ENCODE results near the gene BSPRY. TPM values are rescaled to one million over a fixed set of nuclear protein-coding genes. Genes with fewer than 3 reads are reported as not detected.

Gene BSPRY
- total and polyA plus RNA-seq, 3 experiments from 2014 or later, result 0.55 to 1.8 (median 1.4) TPM

DNA sequence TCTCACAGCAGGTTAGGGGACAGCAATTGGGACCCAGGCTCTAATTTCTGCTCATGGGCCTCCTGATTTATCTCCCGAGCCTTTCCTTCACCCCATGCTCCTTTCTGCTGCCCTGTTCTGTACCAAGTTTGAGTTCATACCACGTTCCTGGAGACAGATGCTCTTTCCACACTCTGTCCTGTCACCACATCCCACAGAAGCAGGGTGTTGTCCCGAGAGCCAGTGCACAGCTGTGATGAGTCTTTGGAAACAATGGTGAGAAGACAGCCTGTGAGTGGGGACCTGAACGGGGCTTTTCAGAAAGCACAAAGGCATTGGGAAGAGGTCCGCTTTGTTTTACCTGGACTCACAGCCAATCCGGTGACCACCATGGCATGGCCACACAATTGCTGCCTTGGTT lies 26.7 kb upstream of the BSPRY start:
- H3K9me3 Mint-ChIP-seq, result no peaks in the 10 kb centered on the region
- ChIA-PET CTCF (no interaction called here), POLR2A (no interaction called here)
- H3K4me1 Mint-ChIP-seq, result no peaks in the 10 kb centered on the region
- no peaks in the 10 kb centered on the region for H3K36me3 ChIP-seq (ENCODE audit: insufficient read depth, low read length)
- H3K27me3 ChIP-seq (ENCODE audit: insufficient read depth, low read length, poor library complexity, severe bottlenecking), result no peaks in the 10 kb centered on the region
- no peak overlapping the region for H3K27ac Mint-ChIP-seq
- peaks cover 2 to 3% of the 10 kb centered on the region in 2 donors for H3K27me3 Mint-ChIP-seq
- H3K4me3 Mint-ChIP-seq, result no peak overlapping the region
- no peak overlapping the region for H3K4me3 ChIP-seq (ENCODE audit: low read length)
- H3K27ac ChIP-seq (ENCODE audit: low read depth, low read length), result no peak overlapping the region
- no peaks in the 10 kb centered on the region for H3K36me3 Mint-ChIP-seq
- DNase-seq, result no peak
- H3K9me3 ChIP-seq (ENCODE audit: low read length), result no peaks in the 10 kb centered on the region
- H3K4me1 ChIP-seq (ENCODE audit: insufficient read depth, low read length), result no peaks in the 10 kb centered on the region

DNA sequence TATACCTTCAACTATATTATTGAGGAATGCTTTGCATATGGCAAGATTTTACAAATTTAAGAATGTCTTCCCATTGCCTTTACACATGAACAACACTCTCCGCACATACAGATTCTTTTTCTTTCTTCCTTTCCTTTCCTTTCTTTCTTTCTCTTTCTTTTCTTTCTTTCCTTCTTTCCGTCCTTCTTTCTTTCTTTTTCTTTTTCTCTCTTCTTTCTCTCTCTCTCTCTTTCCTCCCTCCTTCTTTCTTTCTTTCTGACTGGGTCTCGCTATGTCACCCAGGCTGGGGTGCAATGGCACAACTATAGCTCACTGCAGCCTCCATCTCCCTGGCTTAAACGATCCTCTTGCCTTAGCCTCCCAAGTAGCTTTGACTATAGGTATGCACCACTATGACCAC lies 23.1 kb upstream of the BSPRY start:
- no peaks in the 10 kb centered on the region for H3K27me3 Mint-ChIP-seq
- no peaks in the 10 kb centered on the region for H3K9me3 Mint-ChIP-seq
- no peaks in the 10 kb centered on the region for H3K9me3 ChIP-seq (ENCODE audit: low read length)
- H3K27ac ChIP-seq (ENCODE audit: low read depth, low read length), result no peak overlapping the region
- H3K36me3 ChIP-seq (ENCODE audit: insufficient read depth, low read length), result no peaks in the 10 kb centered on the region
- no peaks in the 10 kb centered on the region for H3K27me3 ChIP-seq (ENCODE audit: insufficient read depth, low read length, poor library complexity, severe bottlenecking)
- no peak for DNase-seq
- H3K4me3 ChIP-seq (ENCODE audit: low read length), result no peak overlapping the region
- POLR2A ChIA-PET, result no interaction called here
- CTCF ChIA-PET, result interaction anchor here (1.3 kb wide), 1 partner anchor 8 kb away, joined by 3 read pairs; no protein-coding TSS in a partner anchor
- no peak overlapping the region for H3K27ac Mint-ChIP-seq
- H3K36me3 Mint-ChIP-seq, result no peaks in the 10 kb centered on the region
- no peaks in the 10 kb centered on the region for H3K4me1 ChIP-seq (ENCODE audit: insufficient read depth, low read length)
- no peaks in the 10 kb centered on the region for H3K4me1 Mint-ChIP-seq
- no peak overlapping the region for H3K4me3 Mint-ChIP-seq

DNA sequence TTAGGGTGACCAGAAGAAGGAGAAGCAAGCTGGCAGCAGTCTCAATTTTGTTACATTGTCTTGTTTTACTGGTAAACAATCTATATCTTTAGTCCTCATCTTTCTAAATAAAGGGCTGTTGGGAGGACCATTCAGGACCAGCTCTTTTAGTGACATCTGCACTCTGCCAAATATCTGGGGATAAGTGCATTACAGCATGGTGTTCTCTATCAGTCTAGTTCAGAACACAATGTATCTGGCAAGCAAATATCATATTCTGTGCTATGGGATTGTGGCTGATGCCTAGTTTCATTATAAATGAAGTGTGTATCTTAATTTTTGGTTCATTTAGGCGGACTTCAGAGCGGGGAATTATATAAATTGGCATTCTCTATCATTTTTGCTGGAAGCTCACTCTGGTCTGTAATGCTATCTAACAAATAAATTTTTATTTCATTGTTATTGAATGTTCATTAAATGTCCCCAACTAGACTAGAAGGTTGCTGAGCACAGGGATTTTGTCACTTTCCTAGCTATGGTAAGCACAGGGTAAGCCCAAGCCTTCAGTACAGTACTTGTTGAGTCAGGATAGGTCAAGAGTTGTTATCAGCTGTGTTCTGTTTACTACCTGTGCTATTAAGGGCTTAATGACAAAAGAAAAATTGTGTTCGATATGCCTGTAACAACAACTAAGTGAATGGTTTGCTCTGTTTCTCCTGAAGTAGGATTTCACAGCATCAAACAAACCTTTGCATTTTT lies 21.1 kb upstream of the BSPRY start:
- ChIA-PET CTCF (no interaction called here), POLR2A (no interaction called here)
- H3K27ac ChIP-seq (ENCODE audit: low read depth, low read length), result no peak overlapping the region
- H3K9me3 ChIP-seq (ENCODE audit: low read length), result no peaks in the 10 kb centered on the region
- no peaks in the 10 kb centered on the region for H3K27me3 Mint-ChIP-seq
- no peak overlapping the region for H3K27ac Mint-ChIP-seq
- H3K36me3 ChIP-seq (ENCODE audit: insufficient read depth, low read length), result no peaks in the 10 kb centered on the region
- H3K36me3 Mint-ChIP-seq, result no peaks in the 10 kb centered on the region
- H3K4me3 Mint-ChIP-seq, result no peak overlapping the region
- H3K4me1 Mint-ChIP-seq, result no peaks in the 10 kb centered on the region
- no peaks in the 10 kb centered on the region for H3K27me3 ChIP-seq (ENCODE audit: insufficient read depth, low read length, poor library complexity, severe bottlenecking)
- no peak overlapping the region for H3K4me3 ChIP-seq (ENCODE audit: low read length)
- no peak for DNase-seq
- no peaks in the 10 kb centered on the region for H3K4me1 ChIP-seq (ENCODE audit: insufficient read depth, low read length)
- no peaks in the 10 kb centered on the region for H3K9me3 Mint-ChIP-seq

DNA sequence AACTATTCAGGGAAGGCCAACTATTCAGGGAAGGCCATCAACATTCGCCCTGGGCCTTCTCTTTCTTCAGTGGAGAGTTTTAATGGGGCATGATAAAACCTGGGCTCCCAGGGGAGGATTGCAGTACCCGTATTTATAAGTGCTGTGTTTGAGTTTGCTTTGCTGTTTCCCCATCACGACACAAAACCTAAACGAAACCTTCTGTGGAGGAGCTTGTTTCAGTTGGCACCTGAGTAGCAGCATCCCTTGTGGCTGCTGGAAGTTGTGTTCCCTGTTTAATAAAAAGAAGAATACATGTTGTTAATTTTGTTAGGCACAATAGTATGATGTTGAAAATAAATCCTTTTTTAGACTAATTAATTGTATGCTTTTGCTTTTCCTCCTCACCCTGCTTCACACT lies 17.6 kb upstream of the BSPRY start:
- no peaks in the 10 kb centered on the region for H3K36me3 Mint-ChIP-seq
- DNase-seq, result no peak
- Histone ChIP-seq H3K4me3 (ENCODE audit: low read length) (no peak overlapping the region), H3K36me3 (ENCODE audit: insufficient read depth, low read length) (no peaks in the 10 kb centered on the region), H3K9me3 (ENCODE audit: low read length) (no peaks in the 10 kb centered on the region), H3K4me1 (ENCODE audit: insufficient read depth, low read length) (no peaks in the 10 kb centered on the region), H3K27ac (ENCODE audit: low read depth, low read length) (no peak overlapping the region), H3K27me3 (ENCODE audit: insufficient read depth, low read length, poor library complexity, severe bottlenecking) (no peaks in the 10 kb centered on the region)
- no peak overlapping the region for H3K4me3 Mint-ChIP-seq
- no peaks in the 10 kb centered on the region for H3K4me1 Mint-ChIP-seq
- CTCF ChIA-PET, result no interaction called here
- POLR2A ChIA-PET, result no interaction called here
- H3K27me3 Mint-ChIP-seq, result no peaks in the 10 kb centered on the region
- no peak overlapping the region for H3K27ac Mint-ChIP-seq
- H3K9me3 Mint-ChIP-seq, result no peaks in the 10 kb centered on the region

DNA sequence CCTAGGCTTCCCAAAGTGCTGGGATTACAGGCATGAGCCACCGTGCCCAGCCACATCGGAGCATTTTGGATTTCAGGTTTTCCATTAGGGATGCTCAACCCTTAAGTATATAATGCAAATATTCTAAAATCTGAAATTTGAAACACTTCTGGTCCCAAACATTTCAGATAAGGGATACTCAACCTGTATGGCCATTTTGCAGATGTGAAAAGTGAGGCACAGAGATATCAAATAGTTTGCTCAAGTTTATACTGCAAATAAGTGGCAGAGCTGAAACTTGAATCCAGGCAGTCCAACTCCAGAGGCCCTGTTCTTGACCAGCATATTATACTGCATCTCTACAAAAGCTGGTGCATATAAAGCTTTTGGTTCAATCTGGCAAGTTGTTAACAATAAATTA lies 11.6 kb upstream of the BSPRY start:
- Mint-ChIP-seq H3K9me3 (no peaks in the 10 kb centered on the region), H3K27me3 (peaks cover 11% of the 10 kb centered on the region in 2 donors), H3K27ac (no peak overlapping the region), H3K4me3 (no peak overlapping the region), H3K36me3 (peaks cover 0 to 1% (median 0%) of the 10 kb centered on the region in 3 donors), H3K4me1 (peaks cover 12 to 27% (median 13%) of the 10 kb centered on the region in 3 donors)
- Histone ChIP-seq H3K4me3 (ENCODE audit: low read length) (no peak overlapping the region), H3K27me3 (ENCODE audit: insufficient read depth, low read length, poor library complexity, severe bottlenecking) (no peaks in the 10 kb centered on the region), H3K4me1 (ENCODE audit: insufficient read depth, low read length) (peaks cover 11% of the 10 kb centered on the region), H3K9me3 (ENCODE audit: low read length) (no peaks in the 10 kb centered on the region), H3K36me3 (ENCODE audit: insufficient read depth, low read length) (no peaks in the 10 kb centered on the region), H3K27ac (ENCODE audit: low read depth, low read length) (no peak overlapping the region)
- ChIA-PET CTCF (no interaction called here), POLR2A (no interaction called here)
- no peak for DNase-seq

DNA sequence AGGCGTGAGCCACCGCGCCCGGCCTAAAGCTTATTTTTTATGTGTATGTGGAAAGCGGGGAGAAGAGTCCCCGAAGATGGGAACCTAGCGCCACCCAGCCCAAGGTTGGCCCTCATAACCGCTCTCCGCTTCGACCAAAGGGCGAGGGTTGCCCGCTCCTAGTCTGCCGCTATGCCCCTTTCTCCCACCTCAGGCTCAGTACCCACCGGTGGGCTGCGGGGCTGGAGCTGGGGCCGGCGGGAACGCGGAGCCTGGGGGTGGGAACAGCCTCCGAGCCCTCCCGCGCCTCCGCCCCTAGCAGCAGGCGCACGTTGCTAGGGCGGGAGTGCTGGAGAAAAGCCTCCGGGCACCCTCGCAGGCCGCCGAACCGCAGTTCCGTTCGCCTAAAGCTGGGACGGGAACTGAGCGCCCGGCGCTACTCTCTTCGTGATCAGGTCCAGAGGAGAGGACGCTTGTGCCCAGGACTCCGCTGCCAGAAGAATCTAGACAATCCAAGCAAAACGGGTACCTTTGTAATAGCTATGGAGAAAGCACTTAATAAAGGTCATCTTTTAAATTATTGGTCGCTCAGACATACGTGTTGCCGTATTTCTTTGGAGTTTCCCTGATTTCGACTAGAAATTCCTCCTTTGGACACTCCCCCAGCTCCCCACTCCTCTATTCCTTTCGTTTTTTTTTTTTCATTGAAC lies 9.2 kb upstream of the BSPRY start, which contains the start of gene WDR31:
Gene WDR31, minus strand, starts transcription at position 265 of the 689 bp plus-strand sequence. CDS start 8,253 bp downstream, outside the sequence.
- Mint-ChIP-seq H3K4me3 (peak within 1 kb of the TSS; percentile 78 to 91 (median 81)), H3K9me3 (no peaks in the 10 kb centered on the region), H3K36me3 (peaks cover 0 to 1% (median 0%) of the 10 kb centered on the region in 3 donors), H3K4me1 (peaks cover 12 to 27% (median 13%) of the 10 kb centered on the region in 3 donors), H3K27ac (peak within 1 kb of the TSS in 7 of 8 donors; percentile 2 to 90 (median 73)), H3K27me3 (peaks cover 11% of the 10 kb centered on the region in 2 donors)
- Histone ChIP-seq H3K27me3 (ENCODE audit: insufficient read depth, low read length, poor library complexity, severe bottlenecking) (no peaks in the 10 kb centered on the region), H3K36me3 (ENCODE audit: insufficient read depth, low read length) (no peaks in the 10 kb centered on the region), H3K9me3 (ENCODE audit: low read length) (no peaks in the 10 kb centered on the region), H3K4me3 (ENCODE audit: low read length) (peak within 1 kb of the TSS; percentile 60), H3K4me1 (ENCODE audit: insufficient read depth, low read length) (peaks cover 11% of the 10 kb centered on the region), H3K27ac (ENCODE audit: low read depth, low read length) (peak within 1 kb of the TSS; percentile 41)
- POLR2A ChIA-PET, result interaction anchor here (0.8 to 1.4 kb wide), 2 partner anchors 8 to 70 kb away, joined by 5 to 8 read pairs; partner anchors contain the start of genes C9orf43 and POLE3
- DNase-seq, result peak; percentile 56 to 74 (median 71)
- CTCF ChIA-PET, result interaction anchor here (1.0 to 2.2 kb wide), 5 partner anchors 9 to 238 kb away, joined by 3 to 6 read pairs (median 5); partner anchors contain the start of genes BSPRY, C9orf43, CDC26 and POLE3

DNA sequence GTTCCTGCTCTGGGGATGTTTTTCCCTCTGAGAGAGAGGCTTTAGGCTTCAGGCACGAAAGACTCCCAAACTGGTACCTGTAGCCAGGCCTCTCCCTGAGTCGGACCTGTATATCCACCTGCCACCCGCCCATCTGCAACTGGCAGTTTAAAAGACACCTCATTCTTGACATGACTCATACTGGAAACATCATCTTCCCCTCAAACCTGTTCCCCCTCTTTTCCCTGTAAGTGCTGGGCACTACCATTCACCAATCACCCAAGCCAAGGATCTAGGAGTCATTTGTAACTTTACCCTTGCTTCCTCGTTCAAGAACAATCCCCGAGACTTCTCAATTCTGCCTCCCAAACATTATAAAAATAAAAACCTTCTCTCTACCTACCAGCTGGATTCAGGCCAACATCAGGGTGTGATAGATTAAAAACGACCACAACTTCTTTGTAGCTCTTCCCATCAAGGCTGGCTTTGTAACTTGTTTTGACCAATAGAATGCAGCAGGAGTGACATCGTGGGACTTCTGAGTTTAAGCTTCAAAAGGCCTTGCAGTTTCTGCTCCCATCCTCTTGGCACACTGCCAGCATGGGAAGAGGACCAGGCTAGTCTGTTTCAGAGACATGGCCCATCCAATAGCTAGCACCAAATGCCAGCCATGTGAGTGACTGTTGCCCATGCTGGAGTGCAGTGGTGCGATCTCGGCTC lies 7.5 kb upstream of the BSPRY start:
- POLR2A ChIA-PET, result no interaction called here
- H3K9me3 Mint-ChIP-seq, result no peaks in the 10 kb centered on the region
- peaks cover 11% of the 10 kb centered on the region in 2 donors for H3K27me3 Mint-ChIP-seq
- Histone ChIP-seq H3K36me3 (ENCODE audit: insufficient read depth, low read length) (no peaks in the 10 kb centered on the region), H3K9me3 (ENCODE audit: low read length) (no peaks in the 10 kb centered on the region), H3K4me1 (ENCODE audit: insufficient read depth, low read length) (peaks cover 11% of the 10 kb centered on the region), H3K27me3 (ENCODE audit: insufficient read depth, low read length, poor library complexity, severe bottlenecking) (no peaks in the 10 kb centered on the region), H3K4me3 (ENCODE audit: low read length) (no peak overlapping the region), H3K27ac (ENCODE audit: low read depth, low read length) (no peak overlapping the region)
- H3K4me3 Mint-ChIP-seq, result peak overlapping the region in 3 of 7 donors; percentile 7 to 85 (median 80)
- peaks cover 0 to 1% (median 0%) of the 10 kb centered on the region in 3 donors for H3K36me3 Mint-ChIP-seq
- H3K4me1 Mint-ChIP-seq, result peaks cover 12 to 27% (median 13%) of the 10 kb centered on the region in 3 donors
- peak in 1 of 5 donors; percentile 17 for DNase-seq
- no peak overlapping the region for H3K27ac Mint-ChIP-seq
- CTCF ChIA-PET, result interaction anchor here (0.9 to 1.4 kb wide), 2 partner anchors 67 to 314 kb away, joined by 3 to 4 read pairs; partner anchors contain the start of genes CDC26 and PRPF4
